Right cardiac atrium (tissue), 5 donors: ENCODE data around the gene DCD. TPM values are rescaled to one million over a fixed set of nuclear protein-coding genes. Genes with fewer than 3 reads are reported as not detected.

Experiments used
- ATAC-seq, 2 donors: fragments of 200-7000 bp; cut with Tn5 transposase; one replicate each; pipeline versions ENCODE4 v1.8.0 to v1.9.1; 2020; ENCODE audit warnings: moderate library complexity in 2 of 2, mild to moderate bottlenecking in 1 of 2
- DNase-seq, 3 donors: peaks; one replicate each; pipeline ENCODE4 v3.0.0-alpha.2; 2020
- H3K27ac ChIP-seq: one replicate; pipeline ENCODE4 v1.5.1; 2013; ENCODE audit warnings: mild to moderate bottlenecking, low read length, control low read depth, moderate library complexity
- H3K27me3 ChIP-seq: one replicate; pipeline ENCODE4 v1.6.1; 2013; ENCODE audit not compliant: control insufficient read depth, insufficient read depth
- H3K4me1 ChIP-seq: one replicate; pipeline ENCODE4 v1.6.1; 2013; ENCODE audit warnings: low read length; ENCODE audit not compliant: control insufficient read depth, insufficient read depth
- H3K4me3 ChIP-seq: one replicate; pipeline ENCODE4 v1.5.1; 2013; ENCODE audit warnings: low read length, control low read depth
- H3K9me3 ChIP-seq: one replicate; pipeline ENCODE4 v1.6.1; 2013; ENCODE audit warnings: low read length; ENCODE audit not compliant: control insufficient read depth
- WGBS: extraction: QIAGEN DNeasy Blood & Tissue Kit; methylation state at CpG from one replicate; pipeline ENCODE4 v1.1.7; 2013; 5-methylcytosine and 5-hydroxymethylcytosine counted together
- intact Hi-C, 4 donors: fragments of 100-400 bp; cut with DNase I; formaldehyde crosslinking; loops; one replicate each; pipeline versions ENCODE4 v1.11.0 to v1.14.0; 2022 to 2023
- polyA plus RNA-seq: library from polyadenylated mRNA; stranded (reverse); fragments of 200-250 nt; gene quantifications from one replicate; pipeline ENCODE4 v1.2.3, GENCODE V29; 2013
- total RNA-seq, 4 donors: library from RNA; stranded (reverse); fragmentation: NEBNext Ultra II Directional; extraction: Animal tissue kit (Norgen Biotek cat#: 25700); gene quantifications; one replicate each; pipeline ENCODE4 v1.2.1, GENCODE V29; 2021
- donor health status: healthy with polysubstance abuse.
- donor health status: DM: no; HTN: yes; CAD: no.
- donor health status: DM: no; HTN: no; CAD: no.
- donor health status: DM: no; HTN: yes; CAD: no; lungs with severe emphysema.
- donor health status: DM: yes; HTN: yes; CAD: no.

DCD gene
- total and polyA plus RNA-seq, 5 donors = not detected

- no peaks in the 10 kb centered on the region for H3K4me1 ChIP-seq
- 93% methylated on average over 6 of the region's 6 CpGs for WGBS
- ATAC-seq (no peak), DNase-seq (no peak)
- intact Hi-C loops = no loop called here
- H3K9me3 ChIP-seq = no peaks in the 10 kb centered on the region
- H3K27ac ChIP-seq = no peak overlapping the region
- H3K4me3 ChIP-seq = no peak overlapping the region
- H3K27me3 ChIP-seq = no peaks in the 10 kb centered on the region
Measured at GRCh38 chr12:54605138-54605970, 42.8 kb downstream of the DCD start.

GRCh38 chr12:54604436-54604835 is 43.7 kb downstream of the DCD start:
- no peaks in the 10 kb centered on the region for H3K27me3 ChIP-seq
- H3K4me1 ChIP-seq = no peaks in the 10 kb centered on the region
- DNase-seq = no peak
- 91% methylated on average over 4 of the region's 4 CpGs for WGBS
- no peaks in the 10 kb centered on the region for H3K9me3 ChIP-seq
- no peak overlapping the region for H3K4me3 ChIP-seq
- H3K27ac ChIP-seq = no peak overlapping the region
- no peak for ATAC-seq
- intact Hi-C loops = no loop called here

- H3K4me3 ChIP-seq = no peak overlapping the region
- H3K4me1 ChIP-seq = no peaks in the 10 kb centered on the region
- WGBS = 81% methylated on average over 5 of the region's 5 CpGs
- DNase-seq = no peak
- no peaks in the 10 kb centered on the region for H3K27me3 ChIP-seq
- ATAC-seq = no peak
- no peaks in the 10 kb centered on the region for H3K9me3 ChIP-seq
- no peak overlapping the region for H3K27ac ChIP-seq
- intact Hi-C loops = no loop called here
Measured at GRCh38 chr12:54603872-54604271, 44.3 kb downstream of the DCD start.

GRCh38 chr12:54603173-54603814 is 44.9 kb downstream of the DCD start:
- no peak overlapping the region for H3K27ac ChIP-seq
- no peaks in the 10 kb centered on the region for H3K27me3 ChIP-seq
- intact Hi-C loops = no loop called here
- 26% methylated on average over 8 of the region's 8 CpGs for WGBS
- H3K9me3 ChIP-seq = no peaks in the 10 kb centered on the region
- DNase-seq (peak in 2 of 3 donors; percentile 39 to 73), ATAC-seq (peak; percentile 82 to 85)
- no peak overlapping the region for H3K4me3 ChIP-seq
- H3K4me1 ChIP-seq = no peaks in the 10 kb centered on the region

- intact Hi-C loops = no loop called here
- Histone ChIP-seq H3K9me3 (no peaks in the 10 kb centered on the region), H3K27me3 (no peaks in the 10 kb centered on the region), H3K4me1 (no peaks in the 10 kb centered on the region), H3K4me3 (no peak overlapping the region), H3K27ac (no peak overlapping the region)
- 49% methylated on average over 2 of the region's 2 CpGs for WGBS
- ATAC-seq (no peak), DNase-seq (no peak)
Measured at GRCh38 chr12:54602661-54603060, 45.5 kb downstream of the DCD start.

GRCh38 chr12:54601841-54602240 is 46.3 kb downstream of the DCD start:
- Histone ChIP-seq H3K27me3 (no peaks in the 10 kb centered on the region), H3K27ac (no peak overlapping the region), H3K9me3 (no peaks in the 10 kb centered on the region), H3K4me1 (no peaks in the 10 kb centered on the region), H3K4me3 (no peak overlapping the region)
- 55% methylated on average over 4 of the region's 4 CpGs for WGBS
- ATAC-seq (no peak), DNase-seq (no peak)
- intact Hi-C loops = no loop called here

GRCh38 chr12:54598970-54599369 is 49.2 kb downstream of the DCD start:
- WGBS = 77% methylated on average over 5 of the region's 5 CpGs
- intact Hi-C loops = loop anchor here in 1 of 4 donors (5.0 kb wide), 1 partner anchor 358 kb away; no protein-coding TSS in a partner anchor
- no peak for DNase-seq

GRCh38 chr12:54596526-54596946 is 51.6 kb downstream of the DCD start:
- DNase-seq = peak; percentile 65 to 86 (median 79)
- Histone ChIP-seq H3K9me3 (no peaks in the 10 kb centered on the region), H3K4me3 (no peak overlapping the region), H3K27ac (no peak overlapping the region), H3K4me1 (no peaks in the 10 kb centered on the region), H3K27me3 (no peaks in the 10 kb centered on the region)
- intact Hi-C loops = loop anchor here in 1 of 4 donors (5.0 kb wide), 1 partner anchor 361 kb away; no protein-coding TSS in a partner anchor
- ATAC-seq = peak; percentile 52 to 63
- WGBS = 28% methylated on average over 3 of the region's 3 CpGs

More at GRCh38 chr12:54598970-54599369, 49.2 kb downstream of the DCD start:
- Histone ChIP-seq H3K4me3 (no peak overlapping the region), H3K27me3 (no peaks in the 10 kb centered on the region), H3K27ac (no peak overlapping the region), H3K9me3 (no peaks in the 10 kb centered on the region), H3K4me1 (no peaks in the 10 kb centered on the region)
- ATAC-seq = no peak

GRCh38 chr12:54595471-54595870 is 52.7 kb downstream of the DCD start:
- Histone ChIP-seq H3K27ac (no peak overlapping the region), H3K9me3 (no peaks in the 10 kb centered on the region), H3K27me3 (no peaks in the 10 kb centered on the region), H3K4me1 (no peaks in the 10 kb centered on the region), H3K4me3 (no peak overlapping the region)
- WGBS = 72% methylated on average over 3 of the region's 3 CpGs
- DNase-seq = no peak
- intact Hi-C loops = loop anchor here in 1 of 4 donors (5.0 kb wide), 1 partner anchor 362 kb away; no protein-coding TSS in a partner anchor
- ATAC-seq = no peak
